ENCODE measurements around the gene SLC4A4.

DNA sequence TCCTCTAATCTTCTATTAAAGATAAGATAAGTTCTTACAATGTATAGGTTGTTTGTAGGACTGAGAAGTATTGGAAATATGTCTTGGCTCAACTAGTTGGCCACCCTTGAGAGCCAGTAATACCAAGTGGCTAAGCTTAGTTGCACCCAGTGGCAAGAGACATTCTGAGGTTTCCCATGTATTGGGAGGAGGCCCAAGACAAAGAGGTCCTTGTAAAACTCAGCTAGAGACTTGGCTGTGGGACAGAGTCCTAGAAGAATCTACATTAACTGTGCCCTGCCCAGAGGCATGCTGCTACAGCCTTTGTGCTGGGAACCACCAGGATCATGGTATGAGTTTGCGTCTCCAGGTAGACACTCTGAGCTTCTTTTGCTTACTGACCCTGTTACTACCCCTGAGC, 41.9 kb upstream of the SLC4A4 start:
- TF ChIP-seq, protein P1, sequence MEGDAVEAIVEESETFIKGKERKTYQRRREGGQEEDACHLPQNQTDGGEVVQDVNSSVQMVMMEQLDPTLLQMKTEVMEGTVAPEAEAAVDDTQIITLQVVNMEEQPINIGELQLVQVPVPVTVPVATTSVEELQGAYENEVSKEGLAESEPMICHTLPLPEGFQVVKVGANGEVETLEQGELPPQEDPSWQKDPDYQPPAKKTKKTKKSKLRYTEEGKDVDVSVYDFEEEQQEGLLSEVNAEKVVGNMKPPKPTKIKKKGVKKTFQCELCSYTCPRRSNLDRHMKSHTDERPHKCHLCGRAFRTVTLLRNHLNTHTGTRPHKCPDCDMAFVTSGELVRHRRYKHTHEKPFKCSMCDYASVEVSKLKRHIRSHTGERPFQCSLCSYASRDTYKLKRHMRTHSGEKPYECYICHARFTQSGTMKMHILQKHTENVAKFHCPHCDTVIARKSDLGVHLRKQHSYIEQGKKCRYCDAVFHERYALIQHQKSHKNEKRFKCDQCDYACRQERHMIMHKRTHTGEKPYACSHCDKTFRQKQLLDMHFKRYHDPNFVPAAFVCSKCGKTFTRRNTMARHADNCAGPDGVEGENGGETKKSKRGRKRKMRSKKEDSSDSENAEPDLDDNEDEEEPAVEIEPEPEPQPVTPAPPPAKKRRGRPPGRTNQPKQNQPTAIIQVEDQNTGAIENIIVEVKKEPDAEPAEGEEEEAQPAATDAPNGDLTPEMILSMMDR (IDR thresholded peaks at IDR 0.05 in 4 of 5, conservative IDR thresholded peaks at IDR 0.05 in 1 of 5): no peak
- no peak for TF ChIP-seq POLR2A (IDR thresholded peaks at IDR 0.05)

Data from gastrocnemius medialis (tissue), 4 donors.